Thymus (tissue), 14 donors: ENCODE results near the gene ZNF121. TPM values are rescaled to one million over a fixed set of nuclear protein-coding genes. Genes with fewer than 3 reads are reported as not detected.

Experiments
- DNase-seq, 9 donors: peaks; one replicate each; pipeline ENCODE4 v3.0.0-alpha.2; 2013; ENCODE audit warnings: low spot score in 9 of 9, low read depth in 6 of 9, missing footprints in 1 of 9
- H3K27ac ChIP-seq, 2 donors: one replicate each; pipeline ENCODE4 v1.5.1; 2013; ENCODE audit warnings: control low read depth in 1 of 2, low read depth in 1 of 2, low read length in 1 of 2, mild to moderate bottlenecking in 1 of 2, moderate library complexity in 1 of 2
- H3K27me3 ChIP-seq, 2 donors: one replicate each; pipeline ENCODE4 v1.5.1; 2013; ENCODE audit warnings: low read length in 1 of 2; ENCODE audit not compliant: control insufficient read depth in 2 of 2, insufficient read depth in 1 of 2
- H3K36me3 ChIP-seq, 2 donors: one replicate each; pipeline ENCODE4 v1.5.1; 2013; ENCODE audit warnings: low read length in 1 of 2, mild to moderate bottlenecking in 1 of 2, moderate library complexity in 1 of 2; ENCODE audit not compliant: control insufficient read depth in 2 of 2, insufficient read depth in 2 of 2
- H3K4me1 ChIP-seq, 2 donors: one replicate each; pipeline ENCODE4 v1.5.1; 2013; ENCODE audit warnings: low read length in 2 of 2; ENCODE audit not compliant: control insufficient read depth in 2 of 2, insufficient read depth in 2 of 2
- H3K4me3 ChIP-seq, 2 donors: one replicate each; pipeline ENCODE4 v1.5.1; 2013; ENCODE audit warnings: low read length in 2 of 2, control low read depth in 1 of 2, mild to moderate bottlenecking in 1 of 2
- H3K9me3 ChIP-seq, 2 donors: one replicate each; pipeline ENCODE4 v1.5.1; 2013; ENCODE audit warnings: low read length in 1 of 2, mild to moderate bottlenecking in 1 of 2; ENCODE audit not compliant: control insufficient read depth in 2 of 2, insufficient read depth in 1 of 2
- WGBS: extraction: QIAGEN DNeasy Blood & Tissue Kit; methylation state at CpG from one replicate; pipeline ENCODE4 v1.1.7; 2013; 5-methylcytosine and 5-hydroxymethylcytosine counted together
- long read RNA-seq, 10 donors: transcript quantifications; one replicate each; lab custom pipeline, GENCODE V29; 2026
- polyA plus RNA-seq: library from polyadenylated mRNA; stranded (reverse); fragments of 200-250 nt; gene quantifications from one replicate; pipeline ENCODE4 v1.2.3, GENCODE V29; 2013
- total RNA-seq: library from RNA; stranded (reverse); fragments of 120-200 nt; gene quantifications from one replicate; pipeline ENCODE4 v1.2.4, GENCODE V29; 2013
- donor health status: healthy.

The ZNF121 gene
- total RNA-seq, result 26.1 TPM
- 15.3 TPM for polyA plus RNA-seq
- long read RNA-seq, donor 1, result 0 reads
- long read RNA-seq, donor 2, partial matches to known transcripts, result 5 of 8 reads
- long read RNA-seq, donor 2, other reads (novel, unspliced or antisense), result 0 of 8 reads
- long read RNA-seq, donor 3, transcript ZNF121-201 (4 exons, 1,563 nt), result major isoform, 7 of 7 reads
- long read RNA-seq, donor 3, partial matches to known transcripts, result 0 of 7 reads
- long read RNA-seq, donor 3, other reads (novel, unspliced or antisense), result 0 of 7 reads
- long read RNA-seq, donor 4, partial matches to known transcripts, result 0 of 1 reads
- long read RNA-seq, donor 4, other reads (novel, unspliced or antisense), result 0 of 1 reads
- long read RNA-seq, donor 5, partial matches to known transcripts, result 0 of 3 reads
- long read RNA-seq, donor 5, other reads (novel, unspliced or antisense), result 0 of 3 reads
- long read RNA-seq, donor 6, partial matches to known transcripts, result 0 of 1 reads
- long read RNA-seq, donor 6, other reads (novel, unspliced or antisense), result 0 of 1 reads
- long read RNA-seq, donor 7, partial matches to known transcripts, result 0 of 1 reads
- long read RNA-seq, donor 7, other reads (novel, unspliced or antisense), result 0 of 1 reads
- long read RNA-seq, donor 8, result 0 reads
- long read RNA-seq, donor 9, partial matches to known transcripts, result 0 of 2 reads
- long read RNA-seq, donor 9, other reads (novel, unspliced or antisense), result 0 of 2 reads
- long read RNA-seq, donor 10, full-length matches to known transcripts, result 4 of 4 reads
- long read RNA-seq, donor 10, partial matches to known transcripts, result 0 of 4 reads
- long read RNA-seq, donor 10, other reads (novel, unspliced or antisense), result 0 of 4 reads

DNA sequence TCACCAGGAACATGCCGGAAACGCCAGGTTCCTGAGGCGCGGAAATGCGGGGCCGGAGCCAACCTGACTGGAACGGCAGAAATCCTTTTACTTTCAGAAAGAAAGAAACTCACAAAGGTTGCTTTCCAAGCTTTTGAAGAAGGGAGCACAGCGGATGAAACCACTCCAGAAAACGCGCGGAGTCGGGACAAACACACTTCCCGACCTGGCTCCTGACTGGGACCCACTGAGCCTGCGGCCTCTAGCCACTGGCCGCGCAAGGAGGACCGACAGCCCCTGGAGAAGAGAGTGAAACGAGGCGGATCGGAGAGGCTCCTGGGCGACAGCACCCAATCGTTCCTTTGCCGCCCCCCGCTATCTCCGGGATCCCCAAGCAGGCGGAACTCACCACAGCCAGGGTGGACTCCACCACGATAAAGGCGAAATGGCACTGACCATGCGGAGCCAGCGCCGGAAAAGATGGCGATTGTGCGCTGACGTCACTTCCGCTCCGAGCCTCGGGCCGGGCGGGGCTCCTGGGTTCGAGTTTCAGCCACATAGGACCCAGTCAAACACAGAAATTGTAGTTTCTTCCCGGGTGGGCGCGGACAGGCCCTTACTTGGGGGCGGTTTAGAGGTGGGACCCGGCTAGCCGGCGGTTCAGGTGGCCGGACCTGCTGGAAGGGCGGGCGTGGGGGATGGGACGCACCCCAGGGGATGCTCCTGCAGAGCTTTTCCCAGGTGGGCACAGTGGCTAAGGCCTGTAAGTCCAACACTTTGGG is at the start of gene ZNF121:
ZNF121 (minus strand) TSS at position 432 of the 761 bp plus-strand sequence. CDS start 16,407 bp downstream, outside the sequence.
- Histone ChIP-seq H3K27ac (peak within 1 kb of the TSS; percentile 89 to 96), H3K27me3 (no peaks in the 10 kb centered on the region), H3K4me1 (peaks cover 0 to 5% of the 10 kb centered on the region in 2 donors), H3K9me3 (peaks cover 0 to 21% of the 10 kb centered on the region in 2 donors), H3K4me3 (peak within 1 kb of the TSS; percentile 97 to 100), H3K36me3 (peaks cover 1 to 7% of the 10 kb centered on the region in 2 donors)
- peak; percentile 64 to 89 (median 75) for DNase-seq
- under 1% methylated on average over 51 of the region's 51 CpGs for WGBS

GRCh38 chr19:9627856-9628255 is 43.6 kb upstream of the ZNF121 start:
- Histone ChIP-seq H3K36me3 (peaks cover 7 to 9% of the 10 kb centered on the region in 2 donors), H3K9me3 (no peaks in the 10 kb centered on the region), H3K27ac (no peak overlapping the region), H3K4me1 (no peaks in the 10 kb centered on the region), H3K4me3 (no peak overlapping the region), H3K27me3 (no peaks in the 10 kb centered on the region)
- DNase-seq, result no peak
- WGBS, result 91% methylated on average over 2 of the region's 2 CpGs

GRCh38 chr19:9622531-9622930 is 38.2 kb upstream of the ZNF121 start:
- Histone ChIP-seq H3K4me1 (peaks cover 10 to 12% of the 10 kb centered on the region in 2 donors), H3K9me3 (no peaks in the 10 kb centered on the region), H3K27ac (peak overlapping the region in 1 of 2 donors; percentile 42), H3K4me3 (no peak overlapping the region), H3K36me3 (peaks cover 17% of the 10 kb centered on the region in 2 donors), H3K27me3 (no peaks in the 10 kb centered on the region)
- 96% methylated on average over 2 of the region's 2 CpGs for WGBS
- DNase-seq, result no peak

- H3K27me3 ChIP-seq, result no peaks in the 10 kb centered on the region
- H3K27ac ChIP-seq, result peak within 1 kb of the TSS; percentile 90 to 97
- H3K36me3 ChIP-seq, result peaks cover 24 to 27% of the 10 kb centered on the region in 2 donors
- no peaks in the 10 kb centered on the region for H3K9me3 ChIP-seq
- WGBS, result 1% methylated on average over 33 of the region's 33 CpGs
- peaks cover 10 to 12% of the 10 kb centered on the region in 2 donors for H3K4me1 ChIP-seq
- peak within 1 kb of the TSS; percentile 77 to 84 for H3K4me3 ChIP-seq
- peak; percentile 82 to 95 (median 89) for DNase-seq
These were observed 37.1 kb upstream of the ZNF121 start, which contains the start of gene ZNF561 for GRCh38 chr19:9621156-9622037. Gene ZNF561 (minus strand): TSS chr19:9621232. CDS start chr19:9619456, 1,776 bp downstream.

DNA sequence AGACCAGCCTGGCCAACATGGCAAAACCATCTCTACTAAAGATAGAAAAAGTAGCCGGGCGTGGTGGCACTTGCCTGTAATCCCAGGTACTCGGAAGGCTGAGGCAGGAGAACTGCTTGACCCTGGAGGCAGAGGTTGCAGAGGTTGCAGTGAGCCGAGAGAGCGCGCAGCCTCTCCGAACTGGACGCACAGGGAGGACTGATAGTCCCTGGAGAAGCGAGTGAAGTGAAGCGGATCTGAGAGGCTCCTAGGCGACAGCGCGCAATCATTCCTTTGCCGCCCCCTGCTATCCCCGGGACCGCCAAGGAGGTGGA is 36.5 kb upstream of the ZNF121 start:
- no peak for DNase-seq
- peak overlapping the region; percentile 77 to 84 for H3K4me3 ChIP-seq

GRCh38 chr19:9615844-9616243 is 31.5 kb upstream of the ZNF121 start:
- H3K36me3 ChIP-seq, result peaks cover 67 to 76% of the 10 kb centered on the region in 2 donors
- DNase-seq, result no peak
- peaks cover 13 to 19% of the 10 kb centered on the region in 2 donors for H3K9me3 ChIP-seq
- H3K27me3 ChIP-seq, result no peaks in the 10 kb centered on the region
- no peak overlapping the region for H3K4me3 ChIP-seq
- peaks cover 5 to 7% of the 10 kb centered on the region in 2 donors for H3K4me1 ChIP-seq
- H3K27ac ChIP-seq, result no peak overlapping the region

More for the DNA sequence above, 36.5 kb upstream of the ZNF121 start:
- Histone ChIP-seq H3K27ac (peak overlapping the region; percentile 90 to 97), H3K4me1 (peaks cover 10 to 12% of the 10 kb centered on the region in 2 donors), H3K27me3 (no peaks in the 10 kb centered on the region), H3K9me3 (no peaks in the 10 kb centered on the region), H3K36me3 (peaks cover 25 to 33% of the 10 kb centered on the region in 2 donors)
- WGBS, result under 1% methylated on average over 16 of the region's 16 CpGs

DNA sequence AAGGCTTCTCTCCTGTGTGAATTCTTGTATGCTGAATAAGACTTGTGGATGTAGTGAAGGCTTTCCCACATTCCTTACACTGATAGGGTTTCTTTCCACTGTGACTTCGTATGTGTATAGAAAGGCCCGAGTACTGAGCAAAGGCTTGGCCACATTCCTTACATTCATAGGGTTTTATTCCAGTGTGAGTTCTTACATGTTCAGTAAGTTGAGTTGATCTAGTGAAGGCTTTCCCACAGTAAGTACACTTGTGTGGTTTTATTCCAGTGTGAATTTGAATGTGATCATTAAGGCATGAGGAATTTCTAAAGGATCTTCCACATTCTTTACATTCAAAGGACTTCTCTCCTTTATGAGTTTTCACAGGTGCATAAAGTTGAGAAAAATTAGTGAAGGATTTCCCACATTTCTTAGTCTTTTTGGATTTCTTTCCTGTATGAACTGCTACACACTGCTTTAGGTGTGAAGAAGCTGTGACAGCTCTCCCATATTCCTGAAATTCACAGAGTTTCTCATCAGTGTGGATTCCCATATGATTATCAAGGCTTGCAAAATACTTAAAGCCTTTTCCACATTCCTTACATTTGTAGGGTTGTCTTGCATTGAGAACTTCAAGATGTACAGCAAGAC is 26.3 kb upstream of the ZNF121 start:
- Histone ChIP-seq H3K27me3 (no peaks in the 10 kb centered on the region), H3K27ac (no peak overlapping the region), H3K36me3 (peaks cover 56 to 57% of the 10 kb centered on the region in 2 donors), H3K4me3 (no peak overlapping the region), H3K4me1 (no peaks in the 10 kb centered on the region), H3K9me3 (peaks cover 21 to 29% of the 10 kb centered on the region in 2 donors)
- over 99% methylated on average over 2 of the region's 2 CpGs for WGBS
- DNase-seq, result no peak

DNA sequence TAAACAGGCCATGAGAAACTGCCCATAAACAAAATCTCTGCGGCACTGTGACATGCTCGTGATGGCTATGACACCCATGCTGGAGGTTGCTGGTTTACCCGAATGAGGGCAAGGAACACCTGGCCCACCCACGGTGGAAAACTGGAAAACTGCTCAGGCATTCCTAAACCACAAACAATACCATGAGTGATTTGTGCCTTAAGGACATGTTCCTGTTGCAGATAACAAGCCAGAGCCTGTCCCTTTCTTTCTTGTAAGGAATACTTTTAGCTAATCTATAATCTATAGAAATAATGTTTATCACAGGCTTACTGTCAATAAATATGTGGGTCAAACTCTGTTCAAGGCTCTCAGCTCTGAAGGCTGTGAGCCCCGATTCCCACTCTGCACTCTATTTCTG is 24.6 kb upstream of the ZNF121 start:
- peaks cover 23 to 29% of the 10 kb centered on the region in 2 donors for H3K9me3 ChIP-seq
- peaks cover 45 to 47% of the 10 kb centered on the region in 2 donors for H3K36me3 ChIP-seq

More for the DNA sequence above, 24.6 kb upstream of the ZNF121 start:
- no peak overlapping the region for H3K27ac ChIP-seq
- no peak overlapping the region for H3K4me3 ChIP-seq
- no peaks in the 10 kb centered on the region for H3K4me1 ChIP-seq
- no peaks in the 10 kb centered on the region for H3K27me3 ChIP-seq
- WGBS, result 96% methylated on average over 5 of the region's 5 CpGs
- no peak for DNase-seq
